ENCODE results near the gene MRPS6. TPM values are rescaled to one million over a fixed set of nuclear protein-coding genes. Genes with fewer than 3 reads are reported as not detected.

The MRPS6 gene
- total and polyA plus RNA-seq, 7 donors = 38.8 to 191 (median 80.0) TPM

GRCh38 chr21:34037009-34037795 lies 36.2 kb upstream of the MRPS6 start:
- Histone ChIP-seq H3K36me3 (ENCODE audit: insufficient read depth in 1 of 2, low read depth in 1 of 2) (no peaks in the 10 kb centered on the region), H3K4me3 (no peak overlapping the region), H3K27ac (no peak overlapping the region), H3K9me3 (no peaks in the 10 kb centered on the region), H3K27me3 (ENCODE audit: insufficient read depth in 3 of 3, low read length in 2 of 3) (no peaks in the 10 kb centered on the region), H3K4me1 (no peaks in the 10 kb centered on the region)
- TF ChIP-seq CTCF (IDR thresholded peaks at IDR 0.05) = no peak
- ATAC-seq (no peak), DNase-seq (no peak)
- 84 to 88% (median 86%) methylated on average over 11 of the region's 11 CpGs for WGBS, 3 donors
- intact Hi-C loops (cut with DNase I) = no loop called here

- Histone ChIP-seq H3K27ac (no peak overlapping the region), H3K4me3 (no peak overlapping the region), H3K9me3 (no peaks in the 10 kb centered on the region), H3K36me3 (ENCODE audit: insufficient read depth in 1 of 2, low read depth in 1 of 2) (no peaks in the 10 kb centered on the region), H3K27me3 (ENCODE audit: insufficient read depth in 3 of 3, low read length in 2 of 3) (no peaks in the 10 kb centered on the region), H3K4me1 (no peaks in the 10 kb centered on the region)
- WGBS, 3 donors = 62 to 66% (median 64%) methylated on average over 10 of the region's 10 CpGs
- no peak for ATAC-seq
- DNase-seq = no peak
- no peak for TF ChIP-seq CTCF (IDR thresholded peaks at IDR 0.05)
- intact Hi-C loops (cut with DNase I) = no loop called here
Observed at GRCh38 chr21:34039678-34040382, 33.5 kb upstream of the MRPS6 start.

GRCh38 chr21:34042735-34043134 lies 30.6 kb upstream of the MRPS6 start:
- TF ChIP-seq CTCF (IDR thresholded peaks at IDR 0.05) = no peak
- 88 to 96% (median 91%) methylated on average over 1 of the region's 1 CpG for WGBS, 3 donors
- intact Hi-C loops (cut with DNase I) = no loop called here
- Histone ChIP-seq H3K27me3 (ENCODE audit: insufficient read depth in 3 of 3, low read length in 2 of 3) (no peaks in the 10 kb centered on the region), H3K4me3 (no peak overlapping the region), H3K27ac (no peak overlapping the region), H3K36me3 (ENCODE audit: insufficient read depth in 1 of 2, low read depth in 1 of 2) (no peaks in the 10 kb centered on the region), H3K9me3 (no peaks in the 10 kb centered on the region), H3K4me1 (no peaks in the 10 kb centered on the region)
- DNase-seq (no peak), ATAC-seq (no peak)

- no peak for TF ChIP-seq CTCF (IDR thresholded peaks at IDR 0.05)
- ATAC-seq (no peak), DNase-seq (no peak)
- no peaks in the 10 kb centered on the region for H3K9me3 ChIP-seq
- WGBS, 3 donors = 89 to 94% (median 93%) methylated on average over 4 of the region's 4 CpGs
- no peaks in the 10 kb centered on the region for H3K36me3 ChIP-seq (ENCODE audit: insufficient read depth in 1 of 2, low read depth in 1 of 2)
- no peak overlapping the region for H3K4me3 ChIP-seq
- no peak overlapping the region for H3K27ac ChIP-seq
- H3K27me3 ChIP-seq (ENCODE audit: insufficient read depth in 3 of 3, low read length in 2 of 3) = no peaks in the 10 kb centered on the region
- no peaks in the 10 kb centered on the region for H3K4me1 ChIP-seq
- intact Hi-C loops (cut with DNase I) = no loop called here
Observed at GRCh38 chr21:34043333-34043732, 30.0 kb upstream of the MRPS6 start.
